Renal cortex interstitium (tissue), 11 donors: ENCODE results near the gene MAN2C1. TPM values are rescaled to one million over a fixed set of nuclear protein-coding genes. Genes with fewer than 3 reads are reported as not detected.
"Not testable (repeated sequence)": the region's sequence is repeated elsewhere in the genome, so short reads cannot be mapped to it uniquely, and the experiment has no call there.

ENCODE experiments used
- DNase-seq, 11 donors: peaks; one replicate each; pipeline ENCODE4 v3.0.0-alpha.2; 2013; ENCODE audit warnings: low read depth in 9 of 11, low spot score in 4 of 11; ENCODE audit errors: extremely low read depth in 1 of 11
- polyA plus RNA-seq, 3 donors: library from polyadenylated mRNA; unstranded; fragments of 120-200 nt; gene quantifications; one replicate each; pipeline ENCODE4 v1.2.1, GENCODE V29; 2013; ENCODE audit not compliant: insufficient read length in 3 of 3

The MAN2C1 gene
- polyA plus RNA-seq, 3 donors = 112 to 202 (median 125) TPM

DNA sequence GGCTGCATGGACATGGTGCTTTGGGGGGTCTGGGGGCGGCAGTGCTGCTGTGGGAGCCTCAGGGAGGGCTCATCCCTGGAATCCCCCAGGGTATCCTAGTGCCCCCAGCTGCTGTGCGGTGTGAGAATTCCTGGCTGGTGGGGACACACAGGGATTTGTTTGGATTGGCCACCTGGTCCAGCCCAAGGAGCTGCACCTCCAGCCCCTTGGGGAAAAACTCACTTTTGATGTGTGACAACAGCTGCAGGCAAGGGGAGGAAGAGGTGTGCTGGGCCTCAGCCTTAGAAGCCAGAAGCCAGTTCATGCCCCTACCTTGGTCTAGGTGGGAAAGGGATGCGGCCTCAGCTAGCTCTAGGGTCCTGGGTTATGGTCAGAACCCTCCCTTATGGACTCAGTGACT lies 40.9 kb downstream of the MAN2C1 start:
- no peak for DNase-seq

GRCh38 chr15:75327005-75327404 lies 41.4 kb downstream of the MAN2C1 start:
- DNase-seq = no peak

GRCh38 chr15:75325922-75326321 lies 42.5 kb downstream of the MAN2C1 start:
- no peak for DNase-seq

GRCh38 chr15:75321711-75322110 lies 46.7 kb downstream of the MAN2C1 start:
- DNase-seq = no peak

GRCh38 chr15:75319231-75319897 lies 49.0 kb downstream of the MAN2C1 start:
- not testable (repeated sequence) for DNase-seq

DNA sequence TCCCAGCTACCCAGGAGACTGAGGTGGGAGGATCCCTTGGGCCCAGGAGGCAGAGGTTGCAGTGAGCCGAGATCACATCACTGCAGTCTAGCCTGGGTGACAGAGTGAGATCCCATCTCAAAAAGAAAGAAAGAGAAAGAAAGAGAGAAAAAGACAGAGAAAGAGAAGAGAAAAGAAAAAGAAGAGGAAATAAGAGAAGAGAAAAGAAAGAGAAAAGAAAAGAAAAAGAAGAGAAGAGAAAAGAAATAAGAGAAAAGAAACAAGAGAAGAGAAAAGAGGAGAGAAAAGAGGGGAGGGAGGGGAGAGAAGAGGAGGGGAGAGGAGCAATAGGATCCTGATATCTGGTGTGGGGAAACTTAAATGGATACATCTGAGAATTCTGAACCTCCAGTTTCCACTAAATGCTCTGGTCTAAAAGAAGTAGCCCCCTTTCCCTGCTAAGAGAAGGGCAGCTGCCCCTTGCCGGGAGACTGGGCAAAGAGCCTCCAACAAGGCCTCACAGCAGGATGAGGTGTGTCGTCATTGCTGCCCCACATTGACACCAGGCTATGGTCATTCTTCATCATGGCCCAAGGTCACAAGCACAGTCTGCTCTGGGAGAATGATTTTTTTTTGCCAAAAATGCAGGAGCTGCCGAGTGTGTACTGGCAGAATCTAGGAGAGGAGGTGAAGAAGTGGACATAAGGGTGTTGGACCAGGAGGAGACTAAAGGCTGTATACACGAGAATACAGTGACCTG lies 53.7 kb downstream of the MAN2C1 start:
- no peak for DNase-seq

DNA sequence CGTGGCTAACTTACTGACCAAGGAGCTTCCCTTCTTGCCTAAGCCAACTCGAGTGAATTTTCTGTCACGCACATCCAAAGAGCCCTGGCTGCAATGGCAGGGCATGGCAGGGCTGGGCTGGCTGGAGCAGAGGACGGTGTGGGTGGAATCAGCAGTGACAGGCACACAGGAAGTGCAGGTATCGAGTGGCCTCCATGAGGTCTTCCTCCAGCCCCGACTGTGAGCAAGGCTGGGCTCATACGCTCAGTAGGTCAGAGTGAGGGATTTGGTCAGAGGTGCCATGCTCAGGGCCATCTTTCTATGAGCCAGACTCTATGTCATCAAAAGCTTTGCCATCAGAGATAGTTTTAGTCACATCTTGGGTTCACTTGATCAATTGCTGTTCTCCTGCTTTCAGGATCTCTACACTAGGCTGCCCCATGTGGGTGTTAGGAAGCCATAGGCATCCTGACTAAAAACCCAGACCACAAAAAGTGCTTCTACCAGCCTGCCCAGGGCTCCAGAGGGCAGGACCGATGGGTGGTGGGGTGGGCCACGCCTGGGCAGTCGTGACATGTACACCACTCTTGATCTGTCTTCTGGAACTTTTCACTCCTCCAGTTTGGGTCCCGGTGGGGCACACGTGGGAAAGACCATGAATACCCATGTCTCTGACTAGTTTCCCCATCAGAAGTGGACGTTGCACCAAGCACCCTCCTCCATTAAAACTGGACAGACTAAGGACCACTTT lies 55.1 kb downstream of the MAN2C1 start:
- no peak for DNase-seq

DNA sequence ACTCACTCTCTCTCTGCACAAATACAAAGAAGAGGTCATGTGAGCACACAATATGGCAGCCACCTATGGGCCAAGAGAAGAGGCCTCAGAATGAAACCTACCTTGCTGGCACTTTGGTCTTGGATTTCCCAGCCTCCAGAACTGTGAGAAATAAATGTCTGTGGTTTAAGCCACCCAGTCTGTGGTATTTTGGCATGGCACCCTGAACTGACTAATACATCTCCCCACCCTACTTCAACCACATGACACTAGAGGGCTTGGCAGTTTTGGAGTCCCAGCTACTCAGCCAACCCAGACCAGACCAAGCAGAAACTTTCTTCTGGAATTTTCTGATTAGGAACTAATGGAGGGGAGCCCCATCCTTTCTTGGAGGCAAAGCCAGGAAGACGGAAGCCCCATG lies 55.9 kb downstream of the MAN2C1 start:
- DNase-seq = not testable (repeated sequence)

- no peak for DNase-seq
These were observed 58.7 kb downstream of the MAN2C1 start for GRCh38 chr15:75309711-75310110.

GRCh38 chr15:75307778-75308390 lies 60.5 kb downstream of the MAN2C1 start:
- DNase-seq = peak in 9 of 11 donors; percentile 3 to 25 (median 13)

- no peak for DNase-seq
These were observed 62.2 kb downstream of the MAN2C1 start for GRCh38 chr15:75306188-75306587.

Other genes with a start within 250 kb of the MAN2C1 start
- 10 to 100 TPM in 2 of 3 donors, 1 to 10 TPM in 1; 9.0 to 12.3 (median 11.9) TPM for gene C15orf39, start 166.7 kb downstream of the MAN2C1 start, polyA plus RNA-seq
- not detected for gene GOLGA6C, start 110.3 kb downstream of the MAN2C1 start, polyA plus RNA-seq
- gene GOLGA6D, start 85.8 kb downstream of the MAN2C1 start, polyA plus RNA-seq = under 1 TPM; 0.20 to 0.56 (median 0.40) TPM
- gene COMMD4, start 32.5 kb downstream of the MAN2C1 start, polyA plus RNA-seq = 100 to 1,000 TPM in 1 of 3 donors, 10 to 100 TPM in 2; 81.8 to 107 (median 99.9) TPM
- gene NEIL1, start 21.6 kb downstream of the MAN2C1 start, polyA plus RNA-seq = 10 to 100 TPM; 17.3 to 36.7 (median 17.6) TPM
- gene SIN3A, start 83.1 kb upstream of the MAN2C1 start, polyA plus RNA-seq = 10 to 100 TPM; 53.7 to 63.0 (median 57.7) TPM
- 10 to 100 TPM; 40.2 to 48.3 (median 46.9) TPM for gene PTPN9, start 210.7 kb upstream of the MAN2C1 start, polyA plus RNA-seq